Measurements from ENCODE around the gene ZBTB20.

GRCh38 chr3:115021061-115021460 lies 126.0 kb downstream of the ZBTB20 start:
- TF ChIP-seq CTCF (IDR thresholded peaks at IDR 0.05; ENCODE audit: insufficient read depth, low read length, poor library complexity, severe bottlenecking) = no peak
- TF ChIP-seq EZH2phosphoT487 (conservative IDR thresholded peaks at IDR 0.05; ENCODE audit: low read length) = no peak

All from SU-DHL-6 (cell line).